Measurements from ENCODE around the gene SCN5A.

SCN5A gene

DNA sequence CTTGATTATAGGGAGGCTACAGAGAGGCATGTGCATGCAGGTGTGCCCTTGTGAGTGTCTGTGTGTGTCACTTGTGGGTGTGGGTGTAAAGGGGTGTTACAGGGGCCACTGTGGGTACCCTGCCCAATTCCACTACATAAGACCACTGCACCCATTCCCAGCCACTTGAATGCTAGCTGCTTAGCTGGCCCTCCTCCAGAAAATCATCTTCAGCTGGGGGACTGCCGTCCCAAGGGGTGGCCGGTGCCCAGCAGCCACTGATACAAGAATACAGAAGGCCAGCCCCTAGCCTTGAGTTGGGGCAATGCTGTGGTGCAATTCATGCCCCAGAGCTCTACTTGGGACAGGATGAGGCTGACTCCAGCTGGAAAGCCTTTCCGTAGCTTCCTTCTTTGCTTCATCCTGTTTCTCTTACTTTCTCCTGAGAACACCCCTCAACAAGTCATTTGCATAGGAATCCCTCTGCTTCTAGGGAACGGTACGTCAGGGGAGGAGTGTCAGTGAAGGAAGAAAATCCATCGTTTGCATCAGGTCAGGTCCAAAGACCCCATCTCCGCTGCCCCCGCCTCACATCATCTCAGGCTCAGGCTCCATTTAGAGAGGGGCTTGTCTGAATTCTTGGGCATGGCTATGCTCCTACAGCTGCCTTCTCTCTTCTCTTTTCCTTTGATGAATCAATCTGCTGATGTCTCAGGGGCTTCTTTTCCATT lies 72.0 kb downstream of the SCN5A start:
- TF ChIP-seq, protein P1, sequence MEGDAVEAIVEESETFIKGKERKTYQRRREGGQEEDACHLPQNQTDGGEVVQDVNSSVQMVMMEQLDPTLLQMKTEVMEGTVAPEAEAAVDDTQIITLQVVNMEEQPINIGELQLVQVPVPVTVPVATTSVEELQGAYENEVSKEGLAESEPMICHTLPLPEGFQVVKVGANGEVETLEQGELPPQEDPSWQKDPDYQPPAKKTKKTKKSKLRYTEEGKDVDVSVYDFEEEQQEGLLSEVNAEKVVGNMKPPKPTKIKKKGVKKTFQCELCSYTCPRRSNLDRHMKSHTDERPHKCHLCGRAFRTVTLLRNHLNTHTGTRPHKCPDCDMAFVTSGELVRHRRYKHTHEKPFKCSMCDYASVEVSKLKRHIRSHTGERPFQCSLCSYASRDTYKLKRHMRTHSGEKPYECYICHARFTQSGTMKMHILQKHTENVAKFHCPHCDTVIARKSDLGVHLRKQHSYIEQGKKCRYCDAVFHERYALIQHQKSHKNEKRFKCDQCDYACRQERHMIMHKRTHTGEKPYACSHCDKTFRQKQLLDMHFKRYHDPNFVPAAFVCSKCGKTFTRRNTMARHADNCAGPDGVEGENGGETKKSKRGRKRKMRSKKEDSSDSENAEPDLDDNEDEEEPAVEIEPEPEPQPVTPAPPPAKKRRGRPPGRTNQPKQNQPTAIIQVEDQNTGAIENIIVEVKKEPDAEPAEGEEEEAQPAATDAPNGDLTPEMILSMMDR (IDR thresholded peaks at IDR 0.05; ENCODE audit: low read depth, low read length), result no peak
- no peak overlapping the region for H3K4me3 ChIP-seq (ENCODE audit: low read depth, low read length)
- no peak for DNase-seq (ENCODE audit: low read depth, low spot score)
- in situ Hi-C loops (cut with HindIII; ENCODE audit: low sequenced_read_pairs), result no loop called here

DNA sequence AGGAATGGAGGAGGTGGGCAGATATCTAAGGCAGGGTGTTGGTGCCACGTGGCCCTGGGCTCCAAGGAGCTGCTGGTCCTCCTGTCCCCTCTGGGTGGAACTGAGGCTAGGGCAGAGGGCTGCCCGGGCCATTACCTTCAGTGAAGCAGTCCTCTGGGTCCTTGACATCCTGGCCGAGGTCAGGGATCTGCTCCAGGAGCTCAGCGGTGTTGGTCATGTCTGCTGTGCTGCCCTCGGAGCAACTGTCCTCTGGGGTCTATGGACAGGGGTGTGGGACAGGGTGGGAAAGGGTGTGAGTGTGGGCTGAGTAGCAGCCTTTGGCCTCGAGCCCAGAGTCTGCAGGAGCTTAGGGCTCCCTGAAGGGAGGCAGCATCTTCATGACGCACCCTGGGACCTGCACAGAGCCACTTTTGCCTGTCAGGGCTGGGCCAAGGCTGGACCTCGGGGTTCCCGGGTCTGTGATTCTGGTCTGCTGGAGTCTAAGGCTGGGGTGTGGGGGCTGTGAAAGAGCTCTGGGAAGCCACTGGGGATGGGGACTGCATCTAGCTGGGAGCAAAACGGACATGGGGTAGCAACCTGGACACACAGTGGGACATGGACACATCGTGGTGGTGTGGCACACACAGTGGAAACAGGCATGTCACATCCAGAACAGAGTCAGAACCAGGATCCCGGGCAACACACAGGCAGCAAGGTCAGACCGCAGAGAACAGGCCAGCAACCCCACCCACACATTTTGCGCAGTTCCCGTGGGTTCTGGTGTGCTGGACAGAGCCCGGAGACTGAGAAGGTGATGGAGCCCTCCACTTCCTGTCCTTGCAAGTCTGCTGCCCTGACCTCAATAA lies 72.7 kb downstream of the SCN5A start:
- in situ Hi-C loops (cut with HindIII; ENCODE audit: low sequenced_read_pairs), result no loop called here
- no peak overlapping the region for H3K4me3 ChIP-seq (ENCODE audit: low read depth, low read length)
- no peak for DNase-seq (ENCODE audit: low read depth, low spot score)
- TF ChIP-seq, protein P1 (IDR thresholded peaks at IDR 0.05; ENCODE audit: low read depth, low read length), result no peak

DNA sequence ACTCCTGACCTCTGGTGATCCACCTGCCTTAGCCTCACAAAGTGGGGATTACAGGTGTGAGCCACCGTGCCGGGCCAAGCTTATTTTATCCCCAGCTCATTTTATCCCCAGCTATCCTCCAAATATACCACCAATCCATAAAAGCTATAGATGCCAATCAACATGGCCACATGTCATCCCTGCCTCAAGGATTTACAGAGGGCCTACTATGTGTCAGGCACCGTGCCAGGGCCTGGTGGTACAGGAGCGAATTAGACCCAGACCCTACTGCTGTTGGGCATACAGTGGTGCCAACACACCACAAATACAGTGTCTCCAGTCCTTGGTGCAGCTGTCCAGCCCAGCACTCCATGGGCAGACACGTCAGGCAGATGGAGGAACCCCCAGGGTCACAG lies 73.4 kb downstream of the SCN5A start:
- TF ChIP-seq, protein P1 (IDR thresholded peaks at IDR 0.05; ENCODE audit: low read depth, low read length), result no peak
- in situ Hi-C loops (cut with HindIII; ENCODE audit: low sequenced_read_pairs), result no loop called here
- no peak overlapping the region for H3K4me3 ChIP-seq (ENCODE audit: low read depth, low read length)
- DNase-seq (ENCODE audit: low read depth, low spot score), result no peak

DNA sequence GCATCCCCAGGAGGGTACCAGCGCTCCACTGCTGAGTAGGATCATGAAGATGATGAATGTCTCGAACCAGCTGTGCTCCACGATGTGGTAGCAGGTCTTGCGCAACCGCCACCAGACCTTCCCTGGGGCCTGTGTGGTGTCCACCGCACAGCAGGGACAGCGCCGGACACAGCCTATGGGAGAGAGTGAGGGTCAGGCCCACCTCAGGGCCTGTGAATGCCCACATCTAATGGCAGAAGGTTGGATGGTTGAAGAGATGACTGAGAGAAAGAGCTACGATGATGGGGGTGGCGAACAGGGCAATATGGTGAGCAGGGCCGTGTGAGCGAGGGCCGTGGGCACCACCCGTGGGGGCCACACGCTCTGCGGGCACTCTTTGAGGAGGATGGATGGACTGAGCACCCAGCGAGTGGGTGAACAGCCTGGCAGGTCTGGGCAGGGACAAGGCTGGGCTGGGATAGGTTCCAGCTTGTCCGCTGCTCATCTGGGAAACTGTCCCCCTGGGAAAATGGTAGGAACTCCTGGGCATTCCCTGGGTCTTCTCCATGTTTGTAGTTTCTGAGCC lies 74.1 kb downstream of the SCN5A start:
- DNase-seq (ENCODE audit: low read depth, low spot score), result no peak
- in situ Hi-C loops (cut with HindIII; ENCODE audit: low sequenced_read_pairs), result no loop called here
- TF ChIP-seq, protein P1 (IDR thresholded peaks at IDR 0.05; ENCODE audit: low read depth, low read length), result no peak
- no peak overlapping the region for H3K4me3 ChIP-seq (ENCODE audit: low read depth, low read length)

DNA sequence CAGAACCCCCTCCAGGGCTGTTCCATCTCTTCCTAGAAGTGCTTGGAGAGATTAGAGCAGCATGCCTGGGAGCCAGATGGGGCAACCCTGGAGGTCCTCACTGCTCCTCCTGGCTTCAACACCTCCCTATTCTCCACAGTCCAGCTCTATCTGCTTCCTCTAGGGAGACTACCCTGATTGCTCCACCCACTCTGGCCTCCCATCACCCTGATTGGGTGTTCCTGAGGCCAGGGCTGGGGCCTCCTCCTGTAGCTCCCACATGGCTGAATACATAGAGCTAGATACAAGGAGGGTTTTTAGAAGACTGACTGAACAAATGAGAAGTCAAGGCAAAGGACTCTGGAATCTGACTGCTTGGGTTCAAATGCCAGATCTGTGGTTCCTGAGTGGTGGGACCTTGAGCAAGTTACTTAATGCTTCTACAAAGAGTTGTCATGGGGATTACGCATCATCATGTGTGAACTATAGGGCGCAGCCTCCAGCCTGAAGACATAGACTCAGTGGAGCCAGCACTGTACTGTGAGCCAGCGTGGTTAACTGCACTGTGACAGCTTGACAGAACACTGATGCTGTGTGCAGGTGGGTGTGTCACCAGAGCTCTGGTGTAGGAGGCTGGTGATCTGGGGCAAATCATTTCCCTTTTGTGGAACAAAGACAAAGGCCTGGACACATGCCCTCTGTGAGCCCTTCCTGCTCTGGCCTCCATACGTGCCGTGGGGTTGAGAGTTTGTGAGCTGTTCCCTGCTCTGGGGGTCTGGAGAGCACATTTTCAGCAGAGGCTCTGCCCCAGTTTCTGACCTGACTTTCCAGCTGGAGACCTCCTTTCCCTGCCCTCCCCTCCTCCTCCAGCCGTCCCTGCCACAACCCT lies 74.8 kb downstream of the SCN5A start:
- DNase-seq (ENCODE audit: low read depth, low spot score), result no peak
- in situ Hi-C loops (cut with HindIII; ENCODE audit: low sequenced_read_pairs), result no loop called here

More for the DNA sequence above, 74.8 kb downstream of the SCN5A start:
- TF ChIP-seq, protein P1 (IDR thresholded peaks at IDR 0.05; ENCODE audit: low read depth, low read length), result no peak
- no peak overlapping the region for H3K4me3 ChIP-seq (ENCODE audit: low read depth, low read length)

Data from astrocyte of the spinal cord (primary cell).